GM21576 (cell line): ENCODE data around the gene FXYD2.

Source experiments
- ATAC-seq: cut with Tn5 transposase; IDR thresholded peaks from one replicate; pipeline ENCODE4 v1.9.1; 2021; ENCODE audit warnings: mild to moderate bottlenecking, moderate library complexity; ENCODE audit not compliant: unreplicated experiment

The FXYD2 gene

GRCh38 chr11:117836077-117836960 is 11.8 kb upstream of the FXYD2 start:
- no peak for ATAC-seq

GRCh38 chr11:117835576-117835975 is 11.0 kb upstream of the FXYD2 start:
- ATAC-seq, result no peak

- ATAC-seq, result no peak
Measured at GRCh38 chr11:117834838-117835443, 10.4 kb upstream of the FXYD2 start.

- no peak for ATAC-seq
Measured at GRCh38 chr11:117834068-117834810, 9.7 kb upstream of the FXYD2 start.

- no peak for ATAC-seq
Measured at GRCh38 chr11:117833401-117833891, 8.9 kb upstream of the FXYD2 start.

GRCh38 chr11:117832511-117832910 is 8.0 kb upstream of the FXYD2 start:
- no peak for ATAC-seq

- ATAC-seq, result no peak
Measured at GRCh38 chr11:117831661-117832415, 7.3 kb upstream of the FXYD2 start.

- no peak for ATAC-seq
Measured at GRCh38 chr11:117830674-117831351, 6.3 kb upstream of the FXYD2 start.

GRCh38 chr11:117830072-117830471 is 5.5 kb upstream of the FXYD2 start:
- ATAC-seq, result no peak

- no peak for ATAC-seq
Measured at GRCh38 chr11:117829369-117829725, 4.8 kb upstream of the FXYD2 start.

GRCh38 chr11:117828611-117829368 is 4.2 kb upstream of the FXYD2 start:
- ATAC-seq, result no peak

- no peak for ATAC-seq
Measured at GRCh38 chr11:117827521-117828511, 3.3 kb upstream of the FXYD2 start.

- ATAC-seq, result no peak
Measured at GRCh38 chr11:117826832-117827231, 2.3 kb upstream of the FXYD2 start.

GRCh38 chr11:117826190-117826570 is 1.6 kb upstream of the FXYD2 start:
- ATAC-seq, result no peak

GRCh38 chr11:117825538-117826189 is 1.1 kb upstream of the FXYD2 start:
- ATAC-seq, result no peak

GRCh38 chr11:117823946-117824420 is 561 bp downstream of the FXYD2 start:
- no peak for ATAC-seq

GRCh38 chr11:117823294-117823945 is 1.1 kb downstream of the FXYD2 start:
- no peak for ATAC-seq
